ENCODE data around the gene DNAJB4.

DNAJB4 gene

DNA sequence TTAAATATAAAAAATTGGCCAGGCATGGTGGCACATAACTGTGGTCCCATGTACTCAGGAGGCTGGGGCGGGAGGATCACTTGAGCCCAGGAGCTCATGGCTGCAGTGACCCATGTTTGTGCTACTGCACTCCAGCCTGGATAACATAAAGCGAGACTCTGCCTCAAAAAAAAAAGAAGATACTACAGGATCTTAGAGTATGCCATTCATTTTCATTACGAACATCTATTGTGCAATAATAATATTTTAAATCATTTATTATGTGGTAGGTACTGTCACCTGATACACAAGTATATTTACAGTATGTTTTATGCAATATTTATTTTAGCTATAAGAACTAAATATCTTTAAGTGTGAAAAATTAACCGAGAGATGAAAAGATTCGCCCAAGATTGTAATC is 31.7 kb downstream of the DNAJB4 start:
- no peaks in the 10 kb centered on the region for H3K27me3 ChIP-seq (ENCODE audit: insufficient read depth, low read depth, severe bottlenecking)
- TF ChIP-seq, protein P1, sequence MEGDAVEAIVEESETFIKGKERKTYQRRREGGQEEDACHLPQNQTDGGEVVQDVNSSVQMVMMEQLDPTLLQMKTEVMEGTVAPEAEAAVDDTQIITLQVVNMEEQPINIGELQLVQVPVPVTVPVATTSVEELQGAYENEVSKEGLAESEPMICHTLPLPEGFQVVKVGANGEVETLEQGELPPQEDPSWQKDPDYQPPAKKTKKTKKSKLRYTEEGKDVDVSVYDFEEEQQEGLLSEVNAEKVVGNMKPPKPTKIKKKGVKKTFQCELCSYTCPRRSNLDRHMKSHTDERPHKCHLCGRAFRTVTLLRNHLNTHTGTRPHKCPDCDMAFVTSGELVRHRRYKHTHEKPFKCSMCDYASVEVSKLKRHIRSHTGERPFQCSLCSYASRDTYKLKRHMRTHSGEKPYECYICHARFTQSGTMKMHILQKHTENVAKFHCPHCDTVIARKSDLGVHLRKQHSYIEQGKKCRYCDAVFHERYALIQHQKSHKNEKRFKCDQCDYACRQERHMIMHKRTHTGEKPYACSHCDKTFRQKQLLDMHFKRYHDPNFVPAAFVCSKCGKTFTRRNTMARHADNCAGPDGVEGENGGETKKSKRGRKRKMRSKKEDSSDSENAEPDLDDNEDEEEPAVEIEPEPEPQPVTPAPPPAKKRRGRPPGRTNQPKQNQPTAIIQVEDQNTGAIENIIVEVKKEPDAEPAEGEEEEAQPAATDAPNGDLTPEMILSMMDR (IDR thresholded peaks at IDR 0.05; ENCODE audit: low read depth, low read length), result no peak
- no peak overlapping the region for H3K27ac ChIP-seq
- H3K36me3 ChIP-seq, result no peaks in the 10 kb centered on the region
- H3K4me3 ChIP-seq (ENCODE audit: low read depth, low read length), result no peak overlapping the region
- no peak for DNase-seq
- no peaks in the 10 kb centered on the region for H3K9me3 ChIP-seq (ENCODE audit: severe bottlenecking)

DNA sequence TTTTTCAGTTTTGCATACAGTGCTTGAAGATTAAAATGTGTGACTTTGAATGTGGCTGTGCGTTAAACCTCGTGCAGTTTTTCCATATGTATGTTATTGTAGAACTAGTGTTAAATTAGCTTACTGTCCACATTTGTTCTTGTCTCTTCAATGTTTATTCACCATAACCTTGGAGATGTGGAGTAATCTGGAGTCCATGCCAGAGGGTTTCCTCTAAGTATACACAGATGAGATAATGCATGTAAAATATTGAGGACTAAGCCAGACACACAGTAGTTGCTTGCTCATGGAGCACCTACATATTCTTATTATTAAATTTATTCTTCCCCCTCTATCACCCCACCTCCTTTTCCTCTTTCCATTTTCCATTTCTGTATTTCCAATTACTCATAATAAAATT is 33.3 kb downstream of the DNAJB4 start:
- no peak overlapping the region for H3K4me3 ChIP-seq (ENCODE audit: low read depth, low read length)
- no peaks in the 10 kb centered on the region for H3K9me3 ChIP-seq (ENCODE audit: severe bottlenecking)
- no peak overlapping the region for H3K27ac ChIP-seq
- H3K36me3 ChIP-seq, result no peaks in the 10 kb centered on the region
- no peak for DNase-seq
- H3K27me3 ChIP-seq (ENCODE audit: insufficient read depth, low read depth, severe bottlenecking), result no peaks in the 10 kb centered on the region
- TF ChIP-seq, protein P1 (IDR thresholded peaks at IDR 0.05; ENCODE audit: low read depth, low read length), result no peak

DNA sequence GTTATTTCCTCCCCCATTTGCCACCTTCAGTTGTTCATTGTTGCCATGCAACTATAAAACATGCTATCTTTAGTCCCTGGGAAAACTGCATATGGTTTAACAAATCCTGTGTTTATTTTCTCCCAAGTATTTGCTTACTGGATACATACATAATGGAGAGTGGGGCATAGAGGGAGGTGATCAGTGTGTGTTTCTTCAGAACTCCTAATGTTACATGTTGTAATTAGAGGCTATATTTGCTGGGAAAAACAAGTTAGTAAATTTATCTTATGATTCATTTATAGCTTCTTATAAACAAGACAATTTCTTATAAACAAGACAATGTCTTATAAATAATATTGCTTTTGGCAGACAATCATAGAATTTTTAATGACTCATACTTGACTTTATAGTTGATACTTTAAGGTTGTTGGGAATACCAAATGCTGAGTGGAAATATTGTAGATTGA is 33.8 kb downstream of the DNAJB4 start:
- Histone ChIP-seq H3K4me3 (ENCODE audit: low read depth, low read length) (no peak overlapping the region), H3K27me3 (ENCODE audit: insufficient read depth, low read depth, severe bottlenecking) (no peaks in the 10 kb centered on the region), H3K36me3 (no peaks in the 10 kb centered on the region), H3K27ac (no peak overlapping the region), H3K9me3 (ENCODE audit: severe bottlenecking) (no peaks in the 10 kb centered on the region)
- DNase-seq, result no peak
- TF ChIP-seq, protein P1 (IDR thresholded peaks at IDR 0.05; ENCODE audit: low read depth, low read length), result no peak

DNA sequence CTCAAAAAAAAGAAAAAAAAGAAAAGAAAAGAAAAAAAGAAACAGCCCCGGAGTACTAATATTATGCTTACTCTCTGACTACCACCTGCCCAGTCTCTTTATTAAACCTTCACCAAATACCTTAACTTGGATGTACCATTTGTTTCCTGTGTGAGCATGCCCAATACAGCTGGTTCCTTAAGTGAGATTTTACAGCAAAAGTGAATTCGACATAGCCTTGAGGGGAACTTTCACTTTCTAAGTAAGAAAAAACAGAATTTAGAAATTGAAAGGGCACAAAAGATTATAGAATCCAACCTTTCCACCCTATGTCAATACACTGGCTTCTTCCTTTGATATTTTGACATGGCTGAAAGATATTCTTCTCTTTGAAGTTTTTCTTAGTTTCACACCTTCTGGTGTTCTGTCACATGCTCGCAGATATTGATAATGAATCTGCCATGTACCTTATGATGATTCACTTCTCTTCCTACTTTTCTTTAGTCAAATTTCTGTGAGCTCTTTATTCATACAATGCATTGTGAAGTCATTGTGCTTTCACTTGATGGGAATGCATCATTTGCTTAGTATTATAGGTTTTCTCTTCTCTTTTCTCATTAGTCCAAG is 35.8 kb downstream of the DNAJB4 start:
- Histone ChIP-seq H3K4me3 (ENCODE audit: low read depth, low read length) (no peak overlapping the region), H3K27me3 (ENCODE audit: insufficient read depth, low read depth, severe bottlenecking) (no peaks in the 10 kb centered on the region), H3K9me3 (ENCODE audit: severe bottlenecking) (no peaks in the 10 kb centered on the region), H3K27ac (no peak overlapping the region), H3K36me3 (no peaks in the 10 kb centered on the region)
- TF ChIP-seq, protein P1 (IDR thresholded peaks at IDR 0.05; ENCODE audit: low read depth, low read length), result no peak
- no peak for DNase-seq

DNA sequence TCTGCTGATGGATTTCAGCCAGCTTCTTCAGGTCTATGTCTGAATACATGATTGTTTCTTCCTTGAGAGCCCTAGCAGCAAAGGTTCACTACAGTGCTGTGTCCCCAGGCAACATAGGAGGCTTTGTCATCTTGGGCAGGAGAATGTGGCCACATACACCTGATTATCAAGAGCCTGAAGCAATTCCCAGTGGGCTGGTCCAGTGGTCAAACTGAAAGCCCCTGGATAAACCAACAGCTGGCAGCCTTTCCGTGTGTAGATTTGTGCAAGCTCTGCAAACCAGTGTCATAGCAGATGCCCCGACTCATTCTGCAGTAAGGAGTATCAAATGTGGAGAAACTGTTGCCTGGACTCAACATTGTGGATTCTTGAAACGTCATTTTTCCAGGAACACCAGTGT is 38.7 kb downstream of the DNAJB4 start:
- no peak for DNase-seq
- no peaks in the 10 kb centered on the region for H3K9me3 ChIP-seq (ENCODE audit: severe bottlenecking)
- no peaks in the 10 kb centered on the region for H3K36me3 ChIP-seq
- no peak overlapping the region for H3K4me3 ChIP-seq (ENCODE audit: low read depth, low read length)
- TF ChIP-seq, protein P1 (IDR thresholded peaks at IDR 0.05; ENCODE audit: low read depth, low read length), result no peak
- no peaks in the 10 kb centered on the region for H3K27me3 ChIP-seq (ENCODE audit: insufficient read depth, low read depth, severe bottlenecking)
- no peak overlapping the region for H3K27ac ChIP-seq

All from WERI-Rb-1 (cell line).